HepG2 (cell line): ENCODE data around the gene COL18A1. TPM values are rescaled to one million over a fixed set of nuclear protein-coding genes. Genes with fewer than 3 reads are reported as not detected.

Experiments
- ATAC-seq: fragments of 200-7000 bp; cut with Tn5 transposase; 3 replicates; pipeline ENCODE4 v1.9.1; 2020; ENCODE audit warnings: mild to moderate bottlenecking, moderate library complexity
- BruUV-seq: library from RNA; stranded (reverse); fragments of 400-500 nt; replicated peaks from 2 replicates; lab custom pipeline; 2021; lab: Mats Ljungman, UMichigan
- CTCF ChIA-PET: fragments of 300-600 bp; formaldehyde crosslinking; extraction: SDS; loops from one replicate; lab custom pipeline; 2021; ENCODE audit warnings: low total read pairs, inconsistent platforms, low intra/inter-chr PET ratio; lab: Yijun Ruan, JAX
- POLR2A ChIA-PET: fragments of 350-600 bp; sonication (Branson Sonifier 250); formaldehyde crosslinking; loops from one replicate; lab custom pipeline; 2020; ENCODE audit warnings: antibody characterized with exemption, inconsistent platforms; lab: Yijun Ruan, JAX
- DNase-seq: peaks from one replicate; pipeline ENCODE4 v3.0.0-alpha.2; 2015; ENCODE audit warnings: low spot score
- FAIRE-seq: peaks from 3 replicates; lab custom pipeline; 2011; peaks lifted over from hg19 to GRCh38; lab: Jason Lieb, UNC
- H2AFZ ChIP-seq: one replicate; pipeline ENCODE4 v1.6.1; 2011; ENCODE audit warnings: low read length, inconsistent platforms
- H3K27ac ChIP-seq: fragments of 300-600 bp; 3 replicates; pipeline ENCODE4 v1.8.0; 2011; ENCODE audit warnings: mixed run types, mild to moderate bottlenecking, mixed read lengths, low read length, inconsistent platforms; ENCODE audit not compliant: insufficient read depth; ENCODE audit errors: extremely low read length
- H3K27me3 ChIP-seq, 2 experiments: fragments of 200-600 bp in 1 of 2; 2 replicates in 1 of 2; 3 replicates in 1 of 2; pipeline versions ENCODE4 v1.6.0 to v1.8.0; 2011; ENCODE audit warnings: low read length in 2 of 2, mild to moderate bottlenecking in 2 of 2, moderate library complexity in 2 of 2, inconsistent platforms in 1 of 2; ENCODE audit not compliant: insufficient read depth in 2 of 2, control insufficient read depth in 1 of 2
- H3K36me3 ChIP-seq, 2 experiments: fragments of 200-600 bp in 1 of 2; replicated peaks in 1 of 2; 2 replicates in 1 of 2; 3 replicates in 1 of 2; pipeline versions ENCODE4 v1.5.1 to v1.8.0; 2011; ENCODE audit warnings: low read length in 2 of 2, inconsistent platforms in 1 of 2; ENCODE audit not compliant: insufficient read depth in 2 of 2, control insufficient read depth in 1 of 2
- H3K4me1 ChIP-seq: 2 replicates; pipeline ENCODE4 v1.5.1; 2012; ENCODE audit warnings: low read length, inconsistent platforms; ENCODE audit not compliant: insufficient read depth
- H3K4me2 ChIP-seq: 2 replicates; pipeline ENCODE4 v1.6.0; 2011; ENCODE audit warnings: low read depth, low read length, inconsistent platforms
- H3K4me3 ChIP-seq, 3 experiments: fragments of 200-600 bp in 1 of 3; sonication (generic), shearing (Covaris generic) in 1 of 3; replicated peaks in 1 of 3; 2 replicates each; pipeline ENCODE4 v1.5.1; 2011 to 2016; ENCODE audit warnings: low read length in 3 of 3, inconsistent platforms in 2 of 3, low read depth in 2 of 3, mild to moderate bottlenecking in 2 of 3, control low read depth in 1 of 3, mixed read lengths in 1 of 3; ENCODE audit not compliant: insufficient read depth in 1 of 3
- H3K79me2 ChIP-seq: one replicate; pipeline ENCODE4 v1.6.1; 2011; ENCODE audit warnings: low read length, inconsistent platforms; ENCODE audit not compliant: insufficient read depth
- H3K9ac ChIP-seq: 2 replicates; pipeline ENCODE4 v1.6.0; 2011; ENCODE audit warnings: mild to moderate bottlenecking, low read depth, low read length, inconsistent platforms; ENCODE audit not compliant: insufficient read depth
- H3K9me3 ChIP-seq: 2 replicates; pipeline ENCODE4 v1.5.1; 2012; ENCODE audit warnings: mild to moderate bottlenecking, low read length
- H4K20me1 ChIP-seq: 2 replicates; pipeline ENCODE4 v1.6.0; 2011; ENCODE audit warnings: inconsistent platforms, mild to moderate bottlenecking, low read length, moderate library complexity; ENCODE audit not compliant: insufficient read depth
- AGO2 ChIP-seq: fragments of 200-400 bp; formaldehyde crosslinking; optimal IDR thresholded peaks from 2 replicates; pipeline ENCODE3; 2017; ENCODE audit warnings: mild to moderate bottlenecking, low read depth, low read length, moderate library complexity
- FLYWCH1 ChIP-seq: sonication (generic); formaldehyde crosslinking; IDR thresholded peaks from 2 replicates; pipeline ENCODE4 v1.8.1; 2023; ENCODE audit warnings: mild to moderate bottlenecking, missing genetic modification reagents
- NR3C1 ChIP-seq: sonication (generic); formaldehyde crosslinking; IDR thresholded peaks from 2 replicates; pipeline ENCODE4 v1.4.0; 2020; ENCODE audit warnings: missing genetic modification reagents
- POLR2AphosphoS5 ChIP-seq: IDR thresholded peaks from 2 replicates; pipeline ENCODE4 v1.6.1; 2012; ENCODE audit warnings: low read depth, low read length
- RBFOX2 ChIP-seq: fragments of 200-400 bp; formaldehyde crosslinking; IDR thresholded peaks from 2 replicates; pipeline ENCODE4 v1.6.1; 2017; ENCODE audit warnings: low read depth, mild to moderate bottlenecking, low read length
- ZFP82 ChIP-seq: sonication (generic); formaldehyde crosslinking; IDR thresholded peaks from 2 replicates; pipeline ENCODE4 v1.5.1; 2020; ENCODE audit warnings: mild to moderate bottlenecking, missing genetic modification reagents, borderline replicate concordance
- WGBS: methylation state at CpG from one replicate; pipeline ENCODE4 v1.1.6; 2017; ENCODE audit warnings: low lambda C conversion rate; 5-methylcytosine and 5-hydroxymethylcytosine counted together
- in situ Hi-C: cut with HindIII; loops from 2 replicates; pipeline ENCODE4 v1.10.0; 2017; ENCODE audit warnings: low pct_unique_long_range_greater_than_20kb; ENCODE audit not compliant: extremely low pct_ligation_motif_present
- intact Hi-C: fragments of 100-400 bp; cut with micrococcal nuclease; formaldehyde crosslinking; loops from one replicate; pipeline ENCODE4 v1.10.0; 2022; ENCODE audit not compliant: unreplicated experiment
- polyA plus RNA-seq, 8 experiments: library from polyadenylated mRNA; depleted of rRNA in 3 of 8; stranded (reverse) in 7 of 8; unstranded in 1 of 8; fragments of >200 nt; fragmentation: Illumina TruSeq in 4 of 8; extraction: Trizol in 4 of 8; gene quantifications; 2 replicates each; pipeline versions ENCODE4 v1.2.1 to v1.2.3, GENCODE V29; 2011 to 2016; ENCODE audit warnings: low read depth in 4 of 8, missing spikeins in 1 of 8, mixed read lengths in 1 of 8; ENCODE audit not compliant: insufficient read depth in 1 of 8
- total RNA-seq, 5 experiments: library from RNA; depleted of rRNA; stranded (reverse); fragments of >200 nt; fragmentation: Illumina TruSeq; extraction: Trizol; gene quantifications; 2 replicates each; pipeline ENCODE4 v1.2.3, GENCODE V29; 2016; ENCODE audit warnings: low read depth in 1 of 5
- TF ChIP-seq, protein P1 (sequence below): sonication (generic); formaldehyde crosslinking; IDR thresholded peaks from 2 replicates; pipeline ENCODE4 v1.9.0; 2021; ENCODE audit warnings: missing genetic modification reagents, borderline replicate concordance

The COL18A1 gene
- total and polyA plus RNA-seq, 2 of the 13 experiments (the other 11 are each of a cell fraction or from before 2014, with no cell fraction given) = 79.0 to 102 TPM

DNA sequence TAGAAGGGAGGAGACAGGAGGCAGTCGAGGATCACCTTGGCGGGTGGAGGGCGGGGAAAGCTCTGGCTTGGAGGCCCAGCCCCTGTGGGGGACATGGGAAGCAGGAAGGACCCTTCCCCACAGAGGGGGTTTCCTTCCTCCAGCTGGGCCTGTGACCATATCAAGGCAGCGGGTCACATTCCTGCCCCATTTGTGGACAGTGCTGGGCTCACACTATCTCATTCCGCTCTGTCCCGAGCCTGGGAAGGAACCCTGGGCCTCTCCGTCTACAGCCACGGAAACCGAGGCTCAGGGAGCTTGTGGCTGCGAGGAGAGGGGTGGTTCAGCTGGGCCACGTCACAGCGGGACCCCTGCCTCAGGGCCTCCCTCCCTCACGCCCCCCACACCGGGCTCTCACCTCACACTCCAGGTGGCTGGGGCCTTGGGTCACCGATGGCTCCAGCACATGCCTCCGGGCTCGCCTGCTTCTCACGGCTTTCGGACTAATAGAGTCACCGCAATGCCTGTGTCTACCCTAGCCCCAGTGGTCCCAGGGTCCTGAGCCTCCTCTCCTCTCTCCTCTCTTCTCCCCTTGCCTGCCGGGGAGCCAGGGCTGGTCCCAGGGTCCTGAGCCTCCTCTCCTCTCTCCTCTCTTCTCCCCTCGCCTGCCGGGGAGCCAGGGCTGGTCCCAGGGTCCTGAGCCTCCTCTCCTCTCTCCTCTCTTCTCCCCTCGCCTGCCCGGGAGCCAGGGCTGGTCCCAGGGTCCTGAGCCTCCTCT is 80.9 kb downstream of the COL18A1 start:
- H2AFZ ChIP-seq = no peak overlapping the region
- ATAC-seq = no peak
- ChIA-PET POLR2A (interaction anchor here (1.4 kb wide), 1 partner anchor 14 kb away, joined by 4 read pairs; no protein-coding TSS in a partner anchor), CTCF (no interaction called here)
- no peak for FAIRE-seq
- no peak overlapping the region for H3K4me2 ChIP-seq
- in situ Hi-C loops (no loop called here), intact Hi-C loops (no loop called here)
- no peaks in the 10 kb centered on the region for H3K27me3 ChIP-seq
- peaks cover 16 to 35% of the 10 kb centered on the region in 2 experiments for H3K36me3 ChIP-seq
- no peaks in the 10 kb centered on the region; the same call in 1 of the 2 replicates for H3K4me1 ChIP-seq
- DNase-seq = no peak
- WGBS = 95% methylated on average over 22 of the region's 25 CpGs
- BruUV-seq = no TSS peak
- H3K4me3 ChIP-seq = no peak overlapping the region
- TF ChIP-seq AGO2 (peak; percentile 95), FLYWCH1 (CRISPR knock-in tag) (no peak), RBFOX2 (peak; percentile 46; the same call in 1 of the 2 replicates), NR3C1 (CRISPR knock-in tag) (no peak), POLR2AphosphoS5 (0 out of 2 replicates have a peak, but pooled peaks have one; percentile 20), ZFP82 (CRISPR knock-in tag) (no peak)
- TF ChIP-seq, protein P1, sequence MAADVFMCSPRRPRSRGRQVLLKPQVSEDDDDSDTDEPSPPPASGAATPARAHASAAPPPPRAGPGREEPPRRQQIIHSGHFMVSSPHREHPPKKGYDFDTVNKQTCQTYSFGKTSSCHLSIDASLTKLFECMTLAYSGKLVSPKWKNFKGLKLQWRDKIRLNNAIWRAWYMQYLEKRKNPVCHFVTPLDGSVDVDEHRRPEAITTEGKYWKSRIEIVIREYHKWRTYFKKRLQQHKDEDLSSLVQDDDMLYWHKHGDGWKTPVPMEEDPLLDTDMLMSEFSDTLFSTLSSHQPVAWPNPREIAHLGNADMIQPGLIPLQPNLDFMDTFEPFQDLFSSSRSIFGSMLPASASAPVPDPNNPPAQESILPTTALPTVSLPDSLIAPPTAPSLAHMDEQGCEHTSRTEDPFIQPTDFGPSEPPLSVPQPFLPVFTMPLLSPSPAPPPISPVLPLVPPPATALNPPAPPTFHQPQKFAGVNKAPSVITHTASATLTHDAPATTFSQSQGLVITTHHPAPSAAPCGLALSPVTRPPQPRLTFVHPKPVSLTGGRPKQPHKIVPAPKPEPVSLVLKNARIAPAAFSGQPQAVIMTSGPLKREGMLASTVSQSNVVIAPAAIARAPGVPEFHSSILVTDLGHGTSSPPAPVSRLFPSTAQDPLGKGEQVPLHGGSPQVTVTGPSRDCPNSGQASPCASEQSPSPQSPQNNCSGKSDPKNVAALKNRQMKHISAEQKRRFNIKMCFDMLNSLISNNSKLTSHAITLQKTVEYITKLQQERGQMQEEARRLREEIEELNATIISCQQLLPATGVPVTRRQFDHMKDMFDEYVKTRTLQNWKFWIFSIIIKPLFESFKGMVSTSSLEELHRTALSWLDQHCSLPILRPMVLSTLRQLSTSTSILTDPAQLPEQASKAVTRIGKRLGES (CRISPR knock-in tag) = no peak
- no peaks in the 10 kb centered on the region for H3K9me3 ChIP-seq
- H3K79me2 ChIP-seq = no peaks in the 10 kb centered on the region
- no peak overlapping the region for H3K27ac ChIP-seq
- no peak overlapping the region for H3K9ac ChIP-seq
- H4K20me1 ChIP-seq = no peaks in the 10 kb centered on the region
